HG02588 (cell line): ENCODE results near the gene CCNL2.
"Not testable (repeated sequence)": the region's sequence is repeated elsewhere in the genome, so short reads cannot be mapped to it uniquely, and the experiment has no call there.

Source experiments
- ATAC-seq: cut with Tn5 transposase; IDR thresholded peaks from one replicate; pipeline ENCODE4 v1.9.1; 2021; ENCODE audit warnings: mild to moderate bottlenecking, moderate library complexity; ENCODE audit not compliant: unreplicated experiment

The CCNL2 gene

DNA sequence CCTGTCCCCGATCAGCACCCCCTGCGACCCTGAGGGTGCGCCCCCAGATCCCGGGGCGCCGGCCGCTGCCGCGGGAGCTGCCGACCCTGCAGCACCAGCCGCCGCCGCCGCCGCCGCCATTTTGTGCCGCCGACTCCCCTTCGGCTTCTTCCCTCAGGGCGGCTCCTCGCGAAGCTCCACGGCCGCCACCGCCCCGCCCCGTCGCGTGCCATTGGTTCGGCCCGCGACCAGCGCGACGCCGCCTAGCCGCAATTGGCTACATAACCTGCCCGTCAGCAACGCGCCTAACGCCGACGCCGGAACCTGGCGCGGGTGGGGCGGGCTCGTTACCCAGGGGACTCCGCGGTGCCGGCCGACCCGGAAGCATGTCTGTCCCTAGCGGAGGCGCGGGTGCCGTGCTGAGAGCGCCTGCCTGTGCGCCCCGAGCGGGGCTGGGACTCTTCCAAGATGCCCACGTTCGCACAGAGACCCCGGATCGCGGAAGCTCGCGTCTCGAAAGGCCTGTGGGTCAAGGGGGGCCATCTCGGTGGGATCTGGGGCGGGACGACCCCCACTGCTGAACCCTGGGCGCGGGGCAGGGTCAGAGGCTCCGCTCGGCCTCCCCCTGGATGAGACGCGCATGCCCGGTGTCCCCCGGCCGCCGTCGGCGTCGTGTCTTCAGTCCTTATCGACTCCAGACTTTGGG, at the start of gene CCNL2:
TSS of gene CCNL2 (minus strand) at position 149 of the 685 bp plus-strand sequence. CDS start at position 120, 29 bp downstream.
- ATAC-seq, result peak; percentile 89

DNA sequence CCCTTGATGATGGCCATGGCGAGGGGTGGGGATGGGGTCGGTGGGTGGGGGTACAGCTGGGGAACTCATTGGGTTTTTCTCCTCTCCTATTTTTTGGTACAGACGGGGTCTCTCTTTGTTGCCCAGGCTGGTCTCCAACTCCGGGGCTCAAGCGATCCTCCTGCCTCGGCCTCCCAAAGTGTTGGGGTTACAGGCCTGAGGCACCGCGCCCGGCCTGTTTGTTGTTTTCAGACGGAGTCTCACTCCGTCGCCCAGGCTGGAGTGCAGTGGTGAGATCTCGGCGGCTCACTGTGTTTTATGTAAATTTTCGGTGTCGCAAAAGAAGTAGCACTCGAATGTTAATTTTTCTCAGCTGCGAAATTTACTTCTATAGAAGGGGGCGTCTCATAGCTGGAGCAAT, 47.5 kb upstream of the CCNL2 start:
- ATAC-seq, result not testable (repeated sequence)

DNA sequence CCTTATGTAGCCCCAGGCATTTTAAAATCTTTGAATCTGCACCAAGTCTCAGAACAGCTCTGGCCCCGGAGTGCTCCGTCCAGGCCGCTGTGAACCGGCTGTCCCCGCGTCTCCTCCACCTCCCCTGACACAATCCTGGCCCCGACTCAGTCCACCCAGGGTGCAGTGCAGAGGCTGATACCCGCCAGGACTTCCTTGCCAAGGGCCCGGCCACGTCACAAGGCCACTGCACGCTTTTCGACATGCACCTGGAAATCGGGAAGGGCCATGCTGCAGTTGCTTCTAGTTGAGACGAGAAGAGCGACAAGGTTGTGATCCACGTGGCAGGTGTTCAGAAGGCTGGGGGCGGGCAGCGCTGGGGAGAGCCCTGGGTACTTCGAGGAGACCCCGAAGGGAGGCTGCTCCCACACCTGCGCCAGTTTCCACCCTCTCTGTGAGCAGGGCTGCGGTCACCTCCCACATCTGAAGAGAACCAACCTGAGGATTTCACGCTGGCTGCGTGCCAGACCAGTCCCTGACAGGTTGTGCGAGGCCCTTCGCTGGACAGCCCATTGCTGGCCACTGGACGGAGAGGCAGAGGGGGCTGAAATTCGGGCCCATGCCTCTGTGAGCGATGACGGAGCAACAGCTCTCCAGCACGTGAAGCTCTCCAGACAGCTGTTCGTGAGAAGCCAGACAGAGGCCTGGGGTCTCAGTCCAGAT, 43.1 kb upstream of the CCNL2 start:
- no peak for ATAC-seq

DNA sequence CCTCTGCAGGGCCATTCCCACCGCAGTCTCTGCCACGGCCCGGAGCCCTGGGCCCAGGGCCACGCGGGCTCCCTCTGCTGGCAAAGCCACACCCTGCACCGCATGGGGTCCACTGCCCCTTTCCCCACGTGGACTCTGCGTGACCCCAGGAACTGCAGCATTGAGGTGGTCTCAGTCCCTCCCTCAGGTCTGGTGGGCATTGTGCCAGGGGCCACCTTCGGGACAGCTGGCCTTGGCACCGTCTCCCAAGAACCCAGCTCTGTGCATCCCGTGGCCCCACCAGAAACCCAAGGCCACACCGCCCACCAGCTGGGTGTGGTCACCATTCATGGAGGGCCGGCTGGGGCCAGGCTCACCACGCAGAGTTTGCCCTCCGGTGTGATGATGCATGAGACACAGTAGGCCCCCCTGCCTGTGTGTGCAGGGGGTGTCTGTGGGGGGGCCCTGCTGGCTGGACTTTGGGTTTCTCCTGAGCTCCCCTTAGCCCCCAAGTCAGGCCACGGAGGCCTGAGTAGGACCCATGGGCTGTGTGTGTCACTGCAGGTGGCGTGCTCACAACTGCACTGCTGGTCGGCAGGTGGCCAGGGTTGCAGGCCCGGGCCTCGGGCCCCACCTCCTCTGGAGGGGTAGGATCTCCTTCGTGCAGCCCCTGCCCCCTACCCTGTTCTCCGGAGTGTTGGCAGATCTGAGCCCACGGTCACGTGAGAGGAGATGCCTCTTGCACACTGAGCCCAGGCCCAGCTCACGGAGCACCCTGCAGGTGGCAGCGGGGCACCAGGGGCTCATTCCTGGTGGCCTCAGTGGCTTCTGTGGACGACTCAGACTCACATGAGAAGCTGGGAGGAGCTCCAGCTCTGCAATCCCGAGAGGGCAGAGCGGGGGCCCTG, 42.1 kb upstream of the CCNL2 start:
- ATAC-seq, result no peak

DNA sequence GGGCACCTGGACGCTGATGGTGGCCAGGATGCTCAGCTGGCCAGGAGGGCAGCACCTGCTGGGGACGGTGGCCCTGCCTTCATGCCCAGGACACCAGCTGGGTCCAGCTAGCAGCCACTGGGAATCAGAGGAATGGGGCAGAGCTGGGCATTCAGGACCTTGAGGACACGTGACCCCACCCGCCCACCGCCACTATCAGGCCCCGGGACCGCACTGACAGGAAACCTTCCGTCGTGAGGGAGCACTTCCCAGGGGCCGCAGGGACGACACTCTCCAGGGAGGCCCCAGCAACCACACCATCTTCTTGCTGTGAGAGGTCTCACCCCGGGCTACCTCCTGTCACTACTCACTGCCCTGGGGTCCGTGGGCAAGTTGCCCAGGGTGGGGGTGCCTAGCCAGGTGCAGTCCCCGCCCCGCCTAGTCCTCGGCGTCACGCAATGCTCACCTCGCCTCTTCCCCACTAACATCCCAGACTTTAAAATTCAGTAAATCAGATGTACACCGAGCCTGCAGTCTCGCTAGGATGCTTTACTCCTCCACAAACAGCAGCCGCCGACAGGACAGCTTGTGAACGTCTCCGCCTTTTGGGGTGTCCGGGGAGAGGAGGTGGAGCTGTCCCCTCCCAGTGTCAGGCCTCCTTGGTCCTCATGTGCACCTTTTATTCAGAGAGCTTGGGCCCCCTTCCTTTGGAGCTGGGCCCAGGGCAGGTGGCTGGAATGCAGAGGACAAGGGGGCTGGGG, 41.3 kb upstream of the CCNL2 start:
- ATAC-seq, result no peak

DNA sequence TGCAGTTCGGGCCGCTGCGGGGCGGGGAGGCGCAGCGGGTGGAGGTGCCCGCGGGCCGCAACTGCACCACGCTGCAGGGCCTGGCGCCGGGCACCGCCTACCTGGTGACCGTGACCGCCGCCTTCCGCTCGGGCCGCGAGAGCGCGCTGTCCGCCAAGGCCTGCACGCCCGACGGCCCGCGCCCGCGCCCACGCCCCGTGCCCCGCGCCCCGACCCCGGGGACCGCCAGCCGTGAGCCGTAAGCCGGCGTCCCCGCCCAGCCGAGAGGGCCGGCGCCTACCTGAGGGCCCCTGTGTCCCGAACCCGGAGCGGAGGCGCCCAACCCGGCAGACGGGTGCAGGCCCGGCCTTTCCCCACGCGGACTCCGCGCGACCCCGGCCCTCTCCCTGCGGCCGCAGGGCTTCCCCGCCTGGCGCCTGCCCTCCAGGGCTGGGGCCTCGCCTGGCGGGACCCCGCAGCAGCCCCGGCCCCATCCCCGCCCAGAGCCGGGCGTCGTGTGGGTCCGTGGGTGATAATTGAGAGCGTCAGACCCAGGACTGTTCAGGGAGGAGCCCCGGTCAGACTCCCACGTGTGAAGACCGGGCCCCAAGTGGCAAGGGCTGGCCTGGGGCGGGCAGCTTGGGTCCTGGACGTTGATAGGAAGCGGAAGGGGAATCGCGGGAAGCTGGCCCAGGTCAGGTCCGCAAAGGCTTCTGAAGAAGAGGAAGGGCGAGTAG, 40.6 kb upstream of the CCNL2 start:
- ATAC-seq, result no peak

DNA sequence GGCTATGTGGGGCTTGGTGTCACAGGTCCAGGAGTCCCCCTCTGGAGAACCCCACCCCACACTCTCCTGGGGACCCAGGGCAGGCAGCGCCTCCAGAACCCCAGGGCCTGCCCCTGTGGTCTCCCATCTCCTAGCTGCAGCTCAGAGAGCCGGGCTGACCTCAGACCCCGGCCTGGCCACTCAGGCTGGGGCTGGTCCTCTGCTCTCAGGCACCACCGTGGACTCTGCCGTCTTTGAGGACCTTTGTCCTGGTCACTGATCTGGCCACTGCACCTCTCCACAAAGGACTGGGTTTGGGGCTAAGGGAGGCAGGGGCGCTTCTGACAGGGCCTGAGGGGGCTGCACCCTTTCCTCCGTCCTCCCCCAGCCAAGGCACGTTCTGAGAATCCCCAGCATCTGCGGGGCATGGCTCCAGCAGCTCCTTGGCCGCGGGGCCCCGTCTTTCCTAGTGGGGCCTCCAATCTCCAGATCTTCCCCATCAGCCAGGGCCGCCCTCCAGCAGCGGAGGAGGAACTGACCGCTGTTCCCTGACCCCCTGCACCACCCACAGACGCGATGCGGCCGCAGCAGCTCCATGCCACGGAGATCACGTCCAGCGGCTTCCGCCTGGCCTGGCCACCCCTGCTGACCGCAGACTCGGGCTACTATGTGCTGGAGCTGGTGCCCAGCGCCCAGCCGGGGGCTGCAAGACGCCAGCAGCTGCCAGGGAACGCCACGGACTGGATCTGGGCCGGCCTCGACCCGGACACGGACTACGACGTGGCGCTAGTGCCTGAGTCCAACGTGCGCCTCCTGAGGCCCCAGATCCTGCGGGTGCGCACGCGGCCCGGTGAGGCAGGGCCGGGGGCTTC, 39.6 kb upstream of the CCNL2 start:
- no peak for ATAC-seq

DNA sequence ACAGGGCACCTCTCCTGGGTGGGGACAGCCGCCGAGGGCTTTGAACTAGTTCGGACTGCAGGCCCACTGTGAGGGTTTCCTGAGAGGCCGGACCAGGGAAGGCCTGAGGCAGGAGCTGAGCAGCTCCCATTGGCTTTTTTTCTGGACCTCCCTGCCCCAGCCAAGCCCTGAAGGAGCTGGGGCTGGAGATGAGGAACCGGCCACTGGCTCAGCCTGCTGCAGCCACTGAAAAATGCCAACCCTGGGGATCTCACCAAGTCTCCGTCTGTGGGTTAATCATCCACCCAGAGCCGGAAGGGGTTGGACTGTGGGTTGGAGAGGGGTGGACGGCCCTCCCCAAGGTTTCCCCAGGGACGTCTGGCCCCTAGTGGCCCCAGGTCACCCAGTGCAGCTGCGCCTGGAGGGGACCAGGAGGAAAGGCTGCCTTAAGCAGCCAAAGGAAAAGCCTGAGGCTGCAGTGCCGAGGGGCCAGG, 38.8 kb upstream of the CCNL2 start:
- ATAC-seq, result peak; percentile 36

DNA sequence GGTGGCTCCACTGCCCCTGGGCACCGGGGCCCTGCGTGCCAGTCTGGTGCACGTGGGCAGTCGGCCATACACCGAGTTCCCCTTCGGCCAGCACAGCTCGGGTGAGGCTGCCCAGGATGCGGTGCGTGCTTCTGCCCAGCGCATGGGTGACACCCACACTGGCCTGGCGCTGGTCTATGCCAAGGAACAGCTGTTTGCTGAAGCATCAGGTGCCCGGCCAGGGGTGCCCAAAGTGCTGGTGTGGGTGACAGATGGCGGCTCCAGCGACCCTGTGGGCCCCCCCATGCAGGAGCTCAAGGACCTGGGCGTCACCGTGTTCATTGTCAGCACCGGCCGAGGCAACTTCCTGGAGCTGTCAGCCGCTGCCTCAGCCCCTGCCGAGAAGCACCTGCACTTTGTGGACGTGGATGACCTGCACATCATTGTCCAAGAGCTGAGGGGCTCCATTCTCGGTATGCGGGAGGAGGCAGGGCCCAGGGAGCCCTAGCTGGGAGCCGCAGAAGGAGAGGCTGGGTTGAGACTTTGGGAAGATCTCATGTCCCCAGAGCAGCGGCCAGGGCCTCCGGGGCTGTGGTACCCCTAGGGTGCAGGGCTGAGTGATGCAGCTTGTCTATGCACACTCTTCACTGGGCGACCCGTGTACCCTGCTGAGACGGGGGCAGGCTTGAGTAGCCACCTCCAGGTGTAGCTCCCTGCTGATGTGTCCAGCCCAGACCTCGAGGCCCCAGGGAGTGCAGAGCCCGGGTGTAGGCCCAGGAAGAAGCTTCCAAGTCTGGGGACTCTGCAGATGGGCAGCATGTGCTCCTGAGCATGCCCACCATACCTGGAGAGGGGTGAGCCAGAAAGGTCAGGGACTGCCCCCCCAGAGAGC, 38.1 kb upstream of the CCNL2 start:
- ATAC-seq, result no peak

DNA sequence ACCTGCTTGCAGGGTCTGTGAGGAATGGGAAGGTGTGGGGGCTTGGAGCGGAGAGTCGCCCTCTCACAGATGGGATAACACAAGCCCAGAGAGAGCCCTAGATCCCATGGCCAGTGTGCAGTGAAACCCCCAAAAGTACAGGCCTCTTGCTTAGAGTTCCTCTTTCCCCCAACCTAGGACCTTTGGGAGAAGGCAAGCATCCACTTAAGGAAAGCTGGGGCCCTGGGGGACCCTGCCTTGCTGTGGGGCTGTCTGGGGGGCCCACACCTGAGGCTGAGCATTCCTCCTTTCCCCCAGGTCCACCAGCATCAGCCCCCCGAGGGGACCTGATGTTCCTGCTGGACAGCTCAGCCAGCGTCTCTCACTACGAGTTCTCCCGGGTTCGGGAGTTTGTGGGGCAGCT, 37.5 kb upstream of the CCNL2 start:
- no peak for ATAC-seq

DNA sequence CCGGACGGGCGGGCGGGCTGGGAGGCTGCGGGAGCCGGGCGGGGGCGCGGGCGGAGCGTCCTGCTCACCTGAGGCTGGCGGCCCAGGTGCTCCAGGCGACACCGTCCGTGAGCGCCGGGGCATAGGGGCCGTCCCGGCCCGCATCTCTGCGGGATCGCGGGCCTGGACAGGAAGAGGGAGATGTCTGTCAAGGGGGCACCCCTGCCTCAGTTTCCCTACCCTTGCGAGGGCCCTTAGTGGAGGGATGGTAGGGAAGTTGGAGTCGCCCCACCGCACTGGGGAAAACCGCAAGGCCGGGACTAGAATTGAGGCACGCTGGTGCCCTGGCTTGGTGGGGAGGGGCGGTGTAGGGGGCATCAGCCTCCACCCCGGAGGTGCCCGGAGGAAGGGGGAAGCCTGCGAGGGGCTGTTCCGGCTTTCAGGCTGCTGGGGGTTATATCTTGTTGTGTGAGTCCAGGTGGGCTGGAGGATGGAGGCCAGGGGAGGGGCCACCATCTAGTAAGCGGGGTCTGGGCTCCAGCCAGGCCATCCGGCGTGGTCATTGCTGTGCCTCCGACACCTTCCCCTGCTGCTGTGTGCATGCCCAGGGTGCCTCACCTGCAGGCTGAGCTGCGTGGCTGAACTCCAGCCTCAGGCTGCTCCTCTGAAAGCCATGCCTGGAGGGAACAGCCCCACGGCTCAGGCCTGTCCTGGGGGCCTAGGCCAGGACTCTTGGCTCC, 36.9 kb upstream of the CCNL2 start:
- peak; percentile 1 for ATAC-seq

DNA sequence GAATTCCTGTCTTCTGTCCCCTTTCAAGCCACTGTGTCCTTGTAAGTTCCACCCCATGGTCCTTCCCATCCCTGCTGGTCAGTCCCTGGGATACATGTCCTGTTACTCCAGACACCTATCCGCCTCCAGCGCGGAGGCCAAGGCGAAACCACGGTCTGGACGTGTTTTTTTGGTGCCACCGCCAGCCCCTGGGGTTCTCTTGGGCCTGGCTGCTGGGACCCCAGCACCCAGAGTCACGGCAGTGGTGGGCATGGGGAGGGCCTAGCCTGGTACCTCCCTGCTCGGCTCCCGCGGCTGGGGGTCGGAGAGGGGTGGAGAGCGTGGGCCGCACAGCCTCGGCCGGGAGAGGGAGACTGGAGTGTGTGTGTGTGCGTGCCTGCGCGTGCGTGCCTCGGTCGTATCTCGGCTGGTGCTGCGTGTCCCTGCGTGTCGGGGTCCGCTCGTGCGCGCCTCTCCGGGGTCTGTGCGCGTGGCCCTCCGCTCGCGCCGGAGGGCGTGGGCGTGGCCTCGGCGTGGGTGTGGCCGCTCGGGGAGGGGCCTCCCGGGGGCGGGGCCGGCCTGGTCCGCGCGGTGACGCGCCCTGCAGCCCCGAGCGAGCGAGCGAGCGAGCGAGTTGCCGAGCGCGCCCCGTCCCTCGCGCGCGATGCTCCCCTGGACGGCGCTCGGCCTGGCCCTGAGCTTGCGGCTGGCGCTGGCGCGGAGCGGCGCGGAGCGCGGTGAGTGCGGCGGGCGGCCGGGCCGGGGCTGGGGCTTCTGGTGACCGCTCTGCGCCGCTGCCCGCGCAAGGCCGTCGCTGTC, 36.2 kb upstream of the CCNL2 start, which contains the start of gene VWA1:
TSS of gene VWA1 (plus strand) at position 585 of the 798 bp plus-strand sequence. CDS start at position 644, 59 bp downstream.
- ATAC-seq, result peak; percentile 40

DNA sequence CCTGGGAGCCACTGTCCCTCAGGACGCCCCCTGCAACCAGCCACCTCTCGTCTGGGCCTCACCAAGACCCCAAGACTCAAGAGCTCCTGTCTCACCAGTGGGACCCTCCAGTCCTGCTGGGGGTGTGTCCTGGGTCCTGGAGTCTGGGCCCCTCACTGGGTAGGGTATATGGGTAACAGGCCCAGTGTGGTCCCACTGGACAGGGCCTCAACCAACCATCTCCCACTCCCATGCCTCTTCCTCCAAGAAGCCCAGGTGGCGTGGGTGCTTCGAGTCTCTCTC, 35.6 kb upstream of the CCNL2 start:
- no peak for ATAC-seq

DNA sequence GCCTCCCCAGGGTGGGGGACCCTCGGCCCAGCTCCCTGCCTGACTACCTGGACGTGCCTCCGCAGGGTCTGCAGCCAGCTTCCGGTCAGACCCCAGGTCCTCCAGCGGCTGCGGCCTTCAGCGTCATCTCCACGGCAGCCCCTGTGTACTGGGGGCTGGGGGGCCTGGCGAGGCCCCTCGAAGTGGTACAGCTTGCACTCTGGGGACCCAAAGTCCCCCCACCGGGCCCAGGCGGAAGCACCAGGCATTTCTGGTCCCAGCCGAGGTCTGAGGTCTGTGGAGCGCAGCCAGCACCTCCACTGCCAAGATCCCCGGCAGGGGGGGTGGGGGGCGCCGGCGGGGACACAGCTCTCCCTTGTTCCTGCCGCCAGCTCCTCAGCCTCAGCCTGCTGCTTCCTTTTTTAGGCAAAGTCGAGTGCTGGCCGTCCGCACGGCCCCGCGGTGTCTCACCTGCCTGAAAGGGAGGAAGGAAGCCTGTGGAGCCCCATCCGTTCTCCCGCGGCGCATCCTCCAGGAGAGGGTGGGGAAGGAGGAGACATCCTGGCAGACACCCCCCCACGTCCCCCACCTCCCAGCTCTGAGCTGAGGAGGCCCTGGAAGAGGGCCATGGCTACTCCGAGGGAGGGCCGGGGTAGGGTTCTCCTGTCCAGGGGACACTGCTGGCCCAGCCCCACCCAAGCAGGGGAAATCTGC, 35.1 kb upstream of the CCNL2 start:
- no peak for ATAC-seq

DNA sequence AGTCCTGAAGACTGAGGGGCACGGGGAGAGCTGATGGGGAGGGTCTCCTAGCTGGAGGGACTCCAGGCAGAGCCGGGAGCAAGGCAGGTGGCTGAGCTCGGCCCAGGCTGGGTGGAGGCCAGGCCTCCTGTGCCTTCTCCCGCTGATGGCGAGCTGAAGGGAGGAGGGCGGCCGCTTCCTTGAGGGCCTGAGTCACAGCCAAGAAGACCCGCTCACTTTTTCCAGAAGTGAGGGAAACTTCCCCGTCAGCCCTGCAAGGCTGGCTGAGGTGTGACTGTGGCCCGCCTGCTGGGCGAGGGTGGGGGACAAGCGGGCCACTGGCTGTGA, 34.6 kb upstream of the CCNL2 start:
- no peak for ATAC-seq
